Mucosa of stomach (tissue), 1 donor: ENCODE measurements around the gene SMYD2.

Experiments
- H3K27me3 ChIP-seq: one replicate; pipeline ENCODE4 v1.7.0; 2013; ENCODE audit warnings: mild to moderate bottlenecking, low read length; ENCODE audit not compliant: control insufficient read depth, insufficient read depth
- H3K36me3 ChIP-seq: one replicate; pipeline ENCODE4 v1.7.0; 2013; ENCODE audit warnings: low read length; ENCODE audit not compliant: control insufficient read depth, insufficient read depth
- H3K4me1 ChIP-seq: one replicate; pipeline ENCODE4 v1.7.0; 2013; ENCODE audit warnings: mild to moderate bottlenecking, low read length; ENCODE audit not compliant: control insufficient read depth, insufficient read depth
- H3K4me3 ChIP-seq: one replicate; pipeline ENCODE4 v1.7.0; 2013; ENCODE audit warnings: low read length
- H3K9ac ChIP-seq: one replicate; pipeline ENCODE4 v1.7.0; 2013; ENCODE audit warnings: mild to moderate bottlenecking, low read length, moderate library complexity
- H3K9me3 ChIP-seq: one replicate; pipeline ENCODE4 v1.7.0; 2013; ENCODE audit warnings: mild to moderate bottlenecking, low read length, moderate library complexity; ENCODE audit not compliant: control insufficient read depth
- donor health status: Pancreatic carcinoma.

The SMYD2 gene

DNA sequence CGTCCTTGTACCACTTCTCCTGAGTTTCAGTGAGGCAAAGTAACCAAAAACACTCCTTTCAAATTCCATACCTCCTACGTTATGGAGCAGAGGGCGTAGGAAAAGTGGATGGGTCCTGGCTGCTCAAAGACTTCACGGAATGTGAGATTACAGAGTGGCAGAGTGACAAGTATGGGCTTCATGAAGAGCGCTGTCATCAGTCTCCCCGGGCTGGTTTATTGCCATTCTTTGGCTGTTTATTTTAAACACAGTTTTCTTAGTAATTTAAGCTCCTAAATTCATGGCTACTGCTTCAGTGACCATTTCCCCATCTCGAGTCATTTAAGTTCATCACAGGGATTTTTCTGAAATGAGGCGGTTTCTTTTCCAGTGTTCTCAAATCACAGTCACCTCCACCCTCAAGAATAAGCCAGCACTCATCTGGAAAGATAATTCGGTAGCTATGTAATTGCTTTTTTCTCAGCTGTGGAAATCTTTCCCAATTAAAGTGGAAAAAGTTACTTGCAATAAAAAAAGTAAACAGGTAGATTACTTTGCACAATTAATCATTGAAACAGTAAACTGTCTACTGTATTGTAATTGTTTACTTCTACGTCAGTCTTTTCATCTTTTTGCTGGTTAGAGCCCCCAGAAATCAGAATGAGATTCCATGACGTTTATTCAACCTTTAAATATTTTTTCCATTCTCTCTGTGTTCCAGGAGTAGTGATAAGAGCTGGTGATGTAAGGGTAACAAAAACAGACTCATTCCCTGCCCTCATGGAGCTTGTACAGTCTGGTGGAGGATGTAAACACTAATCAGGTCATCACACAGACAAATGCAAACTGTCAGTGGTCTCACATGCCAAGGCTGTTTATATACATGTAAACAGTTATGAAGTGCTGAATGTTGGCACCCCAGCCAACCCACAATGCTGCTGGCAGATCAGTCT lies 3.0 kb upstream of the SMYD2 start:
- H3K9me3 ChIP-seq = no peaks in the 10 kb centered on the region

DNA sequence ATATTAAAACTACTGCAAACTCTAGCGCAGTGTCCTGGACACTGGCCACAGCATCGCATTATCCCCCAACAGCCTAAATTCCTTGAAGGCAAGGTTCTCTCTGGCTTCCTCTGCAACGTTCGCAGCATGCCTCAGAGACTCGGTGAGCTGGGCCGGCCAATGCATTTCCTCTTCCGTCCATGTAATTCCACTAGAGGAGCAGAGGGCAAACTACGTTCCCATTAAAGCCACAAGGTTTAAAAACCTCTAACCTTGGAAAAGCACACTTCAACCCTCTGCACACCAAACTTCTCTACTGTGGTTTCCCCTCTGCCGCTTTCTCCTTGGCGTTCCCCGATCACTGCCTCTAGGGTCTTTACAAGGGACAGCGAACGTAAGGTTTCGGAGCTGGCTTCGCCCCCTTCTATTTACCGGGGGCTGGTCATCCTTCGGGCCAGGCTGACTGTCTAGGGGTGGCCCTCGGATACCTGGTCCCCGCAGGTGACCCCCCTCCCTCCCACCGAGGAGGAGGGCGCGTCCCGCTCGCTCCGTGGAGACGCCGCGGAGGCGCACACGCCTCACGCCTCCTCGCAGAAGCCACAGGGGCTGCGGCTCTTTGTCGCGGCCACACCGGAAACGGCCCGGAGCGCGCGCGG lies 456 bp upstream of the SMYD2 start:
- Histone ChIP-seq H3K36me3 (no peaks in the 10 kb centered on the region), H3K9ac (peak overlapping the region; percentile 82), H3K27me3 (no peaks in the 10 kb centered on the region), H3K4me1 (peaks cover 5% of the 10 kb centered on the region), H3K4me3 (peak overlapping the region; percentile 65), H3K9me3 (no peaks in the 10 kb centered on the region)

More for the DNA sequence above, 3.0 kb upstream of the SMYD2 start:
- Histone ChIP-seq H3K4me1 (peaks cover 5% of the 10 kb centered on the region), H3K27me3 (no peaks in the 10 kb centered on the region), H3K36me3 (no peaks in the 10 kb centered on the region), H3K4me3 (no peak overlapping the region), H3K9ac (no peak overlapping the region)

GRCh38 chr1:214281720-214282629 lies 1.0 kb downstream of the SMYD2 start:
- Histone ChIP-seq H3K9me3 (no peaks in the 10 kb centered on the region), H3K27me3 (no peaks in the 10 kb centered on the region), H3K36me3 (no peaks in the 10 kb centered on the region), H3K9ac (peak overlapping the region; percentile 61), H3K4me3 (peak overlapping the region; percentile 89), H3K4me1 (peaks cover 5% of the 10 kb centered on the region)

GRCh38 chr1:214282630-214283242 lies 1.8 kb downstream of the SMYD2 start:
- H3K36me3 ChIP-seq = no peaks in the 10 kb centered on the region
- no peaks in the 10 kb centered on the region for H3K9me3 ChIP-seq
- no peak overlapping the region for H3K9ac ChIP-seq
- H3K4me1 ChIP-seq = peaks cover 5% of the 10 kb centered on the region
- H3K27me3 ChIP-seq = no peaks in the 10 kb centered on the region
- no peak overlapping the region for H3K4me3 ChIP-seq

GRCh38 chr1:214285610-214286440 lies 4.9 kb downstream of the SMYD2 start:
- Histone ChIP-seq H3K4me3 (no peak overlapping the region), H3K4me1 (peaks cover 5% of the 10 kb centered on the region), H3K9ac (no peak overlapping the region), H3K36me3 (no peaks in the 10 kb centered on the region), H3K9me3 (no peaks in the 10 kb centered on the region), H3K27me3 (no peaks in the 10 kb centered on the region)

DNA sequence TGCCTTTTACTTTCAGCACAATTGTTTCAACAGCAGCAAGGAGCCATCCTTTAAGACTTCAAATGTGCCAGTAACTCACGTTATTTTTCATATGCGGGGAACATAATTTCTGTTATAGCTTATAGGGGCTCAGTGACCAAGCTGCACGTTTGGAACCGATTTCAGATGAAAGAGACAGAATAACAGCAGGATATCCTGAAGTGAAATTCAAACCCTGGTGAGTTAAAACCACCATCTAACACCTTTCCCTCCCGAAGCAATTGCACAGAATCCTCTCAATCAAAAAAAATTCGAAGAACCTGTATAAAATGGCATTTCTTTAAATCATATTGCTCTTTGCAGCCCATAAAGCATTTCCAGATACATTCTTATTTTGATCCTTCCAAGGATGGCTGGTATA lies 6.9 kb downstream of the SMYD2 start:
- H3K9me3 ChIP-seq = no peaks in the 10 kb centered on the region
- H3K4me3 ChIP-seq = no peak overlapping the region
- H3K4me1 ChIP-seq = no peaks in the 10 kb centered on the region
- no peaks in the 10 kb centered on the region for H3K27me3 ChIP-seq
- no peaks in the 10 kb centered on the region for H3K36me3 ChIP-seq
- no peak overlapping the region for H3K9ac ChIP-seq

DNA sequence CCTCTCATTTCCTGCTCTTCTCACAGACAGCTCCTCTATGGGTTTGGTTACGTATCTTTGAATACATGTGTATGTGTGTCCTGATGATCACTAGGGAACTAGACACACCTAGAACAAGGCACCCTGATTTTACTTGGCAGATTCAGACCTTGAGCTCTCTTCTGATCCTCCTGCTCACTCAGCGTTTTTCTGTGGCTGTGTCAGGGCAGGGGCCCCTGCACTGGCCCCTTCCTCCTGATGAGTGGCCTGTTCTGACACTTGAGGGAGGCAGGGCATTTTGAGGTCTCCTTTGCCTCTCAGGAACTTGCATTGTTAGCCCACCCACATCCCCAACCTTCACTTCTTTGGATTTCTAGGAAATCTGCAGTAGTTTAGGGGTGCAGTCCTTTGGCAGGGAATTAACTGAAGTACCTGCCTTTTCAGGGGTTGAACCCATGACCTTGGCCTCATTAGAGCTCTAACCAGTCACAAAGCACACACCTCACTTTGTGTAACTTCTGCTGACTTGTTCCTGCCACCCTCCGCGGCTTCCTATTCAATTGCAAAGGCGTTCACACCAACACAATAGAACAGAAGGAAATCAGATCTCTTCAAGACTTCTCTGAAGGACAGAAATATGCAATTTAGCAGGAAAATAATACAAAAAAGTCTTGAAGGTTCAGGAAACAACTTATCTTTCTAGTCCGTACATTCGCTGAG lies 8.8 kb downstream of the SMYD2 start:
- Histone ChIP-seq H3K4me1 (no peaks in the 10 kb centered on the region), H3K36me3 (no peaks in the 10 kb centered on the region), H3K9ac (no peak overlapping the region), H3K4me3 (no peak overlapping the region), H3K27me3 (no peaks in the 10 kb centered on the region), H3K9me3 (no peaks in the 10 kb centered on the region)

GRCh38 chr1:214290424-214291037 lies 9.6 kb downstream of the SMYD2 start:
- H3K27me3 ChIP-seq = no peaks in the 10 kb centered on the region
- no peaks in the 10 kb centered on the region for H3K9me3 ChIP-seq
- no peak overlapping the region for H3K4me3 ChIP-seq
- no peak overlapping the region for H3K9ac ChIP-seq
- H3K4me1 ChIP-seq = no peaks in the 10 kb centered on the region
- no peaks in the 10 kb centered on the region for H3K36me3 ChIP-seq

- H3K4me1 ChIP-seq = no peaks in the 10 kb centered on the region
- no peak overlapping the region for H3K9ac ChIP-seq
- H3K27me3 ChIP-seq = no peaks in the 10 kb centered on the region
- no peaks in the 10 kb centered on the region for H3K36me3 ChIP-seq
- no peaks in the 10 kb centered on the region for H3K9me3 ChIP-seq
- no peak overlapping the region for H3K4me3 ChIP-seq
Observed at GRCh38 chr1:214292322-214292721, 11.4 kb downstream of the SMYD2 start.

DNA sequence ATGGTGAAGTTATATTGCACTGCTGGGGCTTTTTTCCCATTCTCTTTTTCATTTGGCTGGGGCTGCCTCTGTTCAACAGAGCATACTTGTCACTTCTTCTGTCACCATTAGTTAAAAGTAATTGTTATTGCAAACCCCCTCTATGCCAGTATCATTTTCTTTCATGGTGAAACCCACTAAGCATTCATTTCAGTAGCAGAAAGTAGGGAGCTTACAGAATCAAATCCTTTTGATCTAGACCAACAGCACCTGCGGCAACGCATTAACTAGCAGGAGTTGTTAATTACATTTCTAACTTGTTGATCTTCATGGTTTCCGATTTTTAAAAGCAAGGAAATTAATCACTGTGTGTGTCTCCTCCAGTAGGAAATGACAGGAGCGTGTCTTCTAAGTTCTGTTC lies 15.0 kb downstream of the SMYD2 start:
- H3K9ac ChIP-seq = no peak overlapping the region
- H3K4me1 ChIP-seq = no peaks in the 10 kb centered on the region
- no peaks in the 10 kb centered on the region for H3K27me3 ChIP-seq
- H3K4me3 ChIP-seq = no peak overlapping the region
- H3K36me3 ChIP-seq = no peaks in the 10 kb centered on the region
- H3K9me3 ChIP-seq = no peaks in the 10 kb centered on the region
